ENCODE results near the gene AGAP5. TPM values are rescaled to one million over a fixed set of nuclear protein-coding genes. Genes with fewer than 3 reads are reported as not detected.

AGAP5 gene
- total RNA-seq, 1 experiment from 2014 or later: 3.2 TPM

DNA sequence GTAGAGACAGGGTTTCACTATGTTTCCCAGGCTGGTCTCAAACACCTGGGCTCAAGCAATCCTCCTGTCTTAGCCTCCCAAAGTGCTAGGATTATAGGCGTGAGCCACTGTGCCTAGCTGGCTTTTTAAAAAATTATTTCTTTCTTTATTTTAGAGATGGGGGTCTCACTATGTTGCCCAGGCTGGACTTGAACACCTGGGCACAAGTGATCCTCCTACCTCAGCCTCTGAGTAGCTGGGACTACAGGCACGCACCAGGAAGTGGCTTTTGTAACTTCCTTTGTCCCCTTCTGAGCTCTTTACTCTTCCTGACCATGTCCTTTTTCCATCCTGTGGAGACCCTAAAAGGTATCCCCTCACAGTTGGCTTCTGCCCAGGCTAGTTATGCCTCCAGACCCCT lies 54.5 kb downstream of the AGAP5 start:
- Histone ChIP-seq H3K27ac (no peak overlapping the region), H3K27me3 (replicated peaks) (no peaks in the 10 kb centered on the region), H3K4me3 (no peak overlapping the region), H3K4me1 (replicated peaks) (no peaks in the 10 kb centered on the region), H3K9me3 (replicated peaks) (no peaks in the 10 kb centered on the region), H3K36me3 (no peaks in the 10 kb centered on the region)
- no peak for DNase-seq (ENCODE audit: low read depth in 1 of 2, low spot score in 2 of 2)

DNA sequence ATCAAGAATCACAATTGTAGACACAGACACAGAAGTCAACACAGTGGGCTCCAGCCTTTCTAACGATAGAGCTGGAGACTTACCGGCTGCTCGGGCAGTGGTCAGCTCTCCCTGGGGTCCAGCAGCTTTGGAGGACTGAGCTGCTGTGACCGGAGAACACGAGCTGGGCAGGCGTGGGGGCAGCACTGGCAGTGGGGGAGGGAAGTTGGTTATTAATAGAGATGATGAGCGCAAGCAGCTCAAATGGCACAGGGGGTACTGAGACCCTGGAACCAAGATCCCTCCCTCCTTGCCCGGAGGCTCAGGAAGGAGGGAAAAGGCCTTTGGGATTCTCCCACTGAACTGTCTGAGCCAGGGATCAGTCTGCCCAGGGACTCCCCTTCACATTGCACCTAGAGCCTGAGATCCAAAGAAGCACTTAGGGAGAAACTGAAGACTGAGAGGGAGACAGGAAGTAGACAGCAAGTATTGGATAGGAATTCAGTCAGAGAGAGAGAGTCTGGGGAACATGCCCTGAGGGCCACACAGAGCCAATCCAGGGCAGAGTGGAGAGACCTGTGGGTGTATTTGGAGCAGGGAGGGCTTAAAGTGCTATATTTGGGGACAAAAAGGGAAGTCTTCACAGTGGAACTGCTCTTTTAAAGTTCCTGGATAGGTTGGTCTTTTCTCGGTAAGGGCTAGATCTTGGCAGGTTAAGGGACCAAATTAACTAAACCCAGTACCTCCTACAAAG lies 56.4 kb downstream of the AGAP5 start, which contains the start of gene MYOZ1:
Gene MYOZ1 (minus strand): TSS at position 147 of the 733 bp plus-strand sequence. CDS start 1,457 bp downstream, outside the sequence.
- no peak within 1 kb of the TSS for H3K27ac ChIP-seq
- no peak for DNase-seq (ENCODE audit: low read depth in 1 of 2, low spot score in 2 of 2)
- H3K36me3 ChIP-seq: no peaks in the 10 kb centered on the region
- H3K4me3 ChIP-seq: no peak within 1 kb of the TSS
- H3K9me3 ChIP-seq (replicated peaks): no peaks in the 10 kb centered on the region
- H3K27me3 ChIP-seq (replicated peaks): no peaks in the 10 kb centered on the region
- no peaks in the 10 kb centered on the region for H3K4me1 ChIP-seq (replicated peaks)

DNA sequence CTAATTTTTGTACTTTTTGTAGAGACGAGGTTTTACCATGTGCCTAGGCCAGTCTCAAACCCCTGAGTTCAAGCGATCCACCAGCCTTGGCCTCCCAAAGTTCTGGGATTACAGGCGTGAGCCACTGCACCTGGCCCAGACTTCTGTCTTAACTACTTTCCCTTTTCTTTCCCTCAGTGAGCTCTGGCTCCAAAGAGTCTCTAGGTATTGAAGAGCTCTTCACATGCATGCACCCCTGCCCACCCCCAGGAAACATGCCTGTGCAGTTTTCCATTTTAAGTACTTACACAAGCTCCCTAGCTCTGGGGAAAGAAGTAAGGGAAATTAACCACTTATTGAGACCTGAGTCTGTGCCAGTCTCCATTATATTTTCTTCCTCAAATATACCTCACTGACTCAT lies 58.6 kb downstream of the AGAP5 start:
- Histone ChIP-seq H3K4me3 (no peak overlapping the region), H3K9me3 (replicated peaks) (no peaks in the 10 kb centered on the region), H3K4me1 (replicated peaks) (no peaks in the 10 kb centered on the region), H3K27me3 (replicated peaks) (no peaks in the 10 kb centered on the region), H3K27ac (no peak overlapping the region), H3K36me3 (no peaks in the 10 kb centered on the region)
- DNase-seq (ENCODE audit: low read depth in 1 of 2, low spot score in 2 of 2): no peak

GRCh38 chr10:73635781-73636180 lies 62.1 kb downstream of the AGAP5 start:
- no peak overlapping the region for H3K4me3 ChIP-seq
- DNase-seq (ENCODE audit: low read depth in 1 of 2, low spot score in 2 of 2): no peak
- H3K4me1 ChIP-seq (replicated peaks): no peaks in the 10 kb centered on the region
- H3K27me3 ChIP-seq (replicated peaks): no peaks in the 10 kb centered on the region
- no peaks in the 10 kb centered on the region for H3K9me3 ChIP-seq (replicated peaks)
- H3K36me3 ChIP-seq: no peaks in the 10 kb centered on the region
- H3K27ac ChIP-seq: no peak overlapping the region

- Histone ChIP-seq H3K36me3 (no peaks in the 10 kb centered on the region), H3K4me1 (replicated peaks) (no peaks in the 10 kb centered on the region), H3K27ac (no peak overlapping the region), H3K27me3 (replicated peaks) (no peaks in the 10 kb centered on the region), H3K9me3 (replicated peaks) (no peaks in the 10 kb centered on the region), H3K4me3 (no peak overlapping the region)
- DNase-seq (ENCODE audit: low read depth in 1 of 2, low spot score in 2 of 2): no peak
Measured at GRCh38 chr10:73634421-73634820, 63.5 kb downstream of the AGAP5 start.

- Histone ChIP-seq H3K4me3 (no peak overlapping the region), H3K9me3 (replicated peaks) (no peaks in the 10 kb centered on the region), H3K27ac (no peak overlapping the region), H3K27me3 (replicated peaks) (no peaks in the 10 kb centered on the region), H3K36me3 (peaks cover 7% of the 10 kb centered on the region; the same call in 1 of the 2 replicates), H3K4me1 (replicated peaks) (peaks cover 7% of the 10 kb centered on the region)
- DNase-seq (ENCODE audit: low read depth in 1 of 2, low spot score in 2 of 2): no peak
Measured at GRCh38 chr10:73629165-73629564, 68.7 kb downstream of the AGAP5 start.

GRCh38 chr10:73628405-73628804 lies 69.5 kb downstream of the AGAP5 start:
- Histone ChIP-seq H3K4me3 (no peak overlapping the region), H3K27me3 (replicated peaks) (no peaks in the 10 kb centered on the region), H3K4me1 (replicated peaks) (peaks cover 7% of the 10 kb centered on the region), H3K9me3 (replicated peaks) (no peaks in the 10 kb centered on the region), H3K27ac (no peak overlapping the region), H3K36me3 (peaks cover 7% of the 10 kb centered on the region; the same call in 1 of the 2 replicates)
- no peak for DNase-seq (ENCODE audit: low read depth in 1 of 2, low spot score in 2 of 2)

DNA sequence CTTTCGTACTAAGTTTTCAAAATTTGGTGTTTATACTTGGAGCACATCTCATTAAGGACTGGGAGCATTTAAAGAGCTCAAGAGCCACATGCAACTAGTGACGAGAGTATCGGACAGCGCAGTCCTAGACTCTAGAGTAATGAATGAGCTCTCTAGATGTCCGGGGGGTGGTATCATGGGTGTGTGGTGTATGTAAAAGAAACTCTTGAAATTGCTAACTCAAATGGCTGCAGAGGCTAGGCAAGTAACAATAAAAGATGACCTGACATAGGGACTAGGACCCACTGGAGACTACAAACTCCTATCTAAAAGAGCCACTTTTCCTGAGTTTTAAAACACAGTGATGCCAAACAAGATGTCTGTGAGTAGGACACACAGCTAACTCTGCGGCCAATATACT lies 70.6 kb downstream of the AGAP5 start:
- H3K4me3 ChIP-seq: no peak overlapping the region
- DNase-seq (ENCODE audit: low read depth in 1 of 2, low spot score in 2 of 2): no peak
- no peaks in the 10 kb centered on the region for H3K9me3 ChIP-seq (replicated peaks)
- peaks cover 7% of the 10 kb centered on the region for H3K4me1 ChIP-seq (replicated peaks)
- no peak overlapping the region for H3K27ac ChIP-seq
- H3K36me3 ChIP-seq: peaks cover 7% of the 10 kb centered on the region; the same call in 1 of the 2 replicates
- no peaks in the 10 kb centered on the region for H3K27me3 ChIP-seq (replicated peaks)

DNA sequence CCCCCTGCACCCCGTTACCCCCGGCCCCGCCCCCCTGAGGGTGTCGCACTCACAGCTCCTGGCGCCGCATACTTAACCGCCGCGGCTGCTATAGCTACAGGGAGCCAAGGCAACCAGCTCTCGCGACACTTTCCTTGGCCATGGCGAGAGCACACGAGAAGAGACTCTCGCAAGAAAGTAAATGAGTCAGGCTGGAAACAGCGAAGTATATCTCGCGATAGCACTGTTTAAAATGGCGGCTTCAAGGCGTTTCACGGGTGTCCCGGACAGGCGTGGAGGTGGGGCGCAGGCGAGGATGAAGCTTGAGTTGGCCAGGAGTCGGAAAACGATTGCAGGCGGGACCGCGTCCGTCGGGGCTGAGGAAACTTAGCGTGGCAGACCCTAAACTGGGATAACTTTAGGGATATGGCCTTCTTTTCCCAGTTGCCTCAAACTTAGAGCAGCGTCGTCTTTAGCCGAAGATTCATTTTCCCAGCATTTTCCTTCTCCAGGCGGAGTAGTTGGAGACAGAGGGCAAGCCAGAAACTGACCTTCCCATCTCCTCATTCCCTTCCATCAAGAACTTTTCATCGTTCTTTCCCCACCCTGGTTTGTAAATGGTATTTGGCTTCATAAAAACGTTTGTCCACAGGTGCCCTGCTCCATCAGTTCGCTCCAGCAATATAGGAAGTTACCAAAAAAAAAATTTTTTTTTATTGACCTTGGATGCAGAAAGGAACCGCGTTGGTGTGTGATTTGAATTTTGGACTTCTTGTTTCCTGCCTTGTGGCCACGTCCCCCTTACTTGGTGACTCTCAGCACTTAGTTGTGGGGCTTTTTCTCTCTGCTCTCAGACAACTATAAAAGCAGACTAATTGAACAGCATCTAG lies 71.8 kb downstream of the AGAP5 start:
- peak; percentile 90 to 94 for DNase-seq (ENCODE audit: low read depth in 1 of 2, low spot score in 2 of 2)
- Histone ChIP-seq H3K4me1 (replicated peaks) (peaks cover 7% of the 10 kb centered on the region), H3K4me3 (peak overlapping the region; percentile 53), H3K9me3 (replicated peaks) (no peaks in the 10 kb centered on the region), H3K36me3 (peaks cover 7% of the 10 kb centered on the region; the same call in 1 of the 2 replicates), H3K27ac (peak overlapping the region; percentile 63), H3K27me3 (replicated peaks) (no peaks in the 10 kb centered on the region)

- Histone ChIP-seq H3K27ac (peak overlapping the region; percentile 55), H3K4me1 (replicated peaks) (peaks cover 7% of the 10 kb centered on the region), H3K27me3 (replicated peaks) (no peaks in the 10 kb centered on the region), H3K36me3 (peaks cover 7% of the 10 kb centered on the region; the same call in 1 of the 2 replicates), H3K9me3 (replicated peaks) (no peaks in the 10 kb centered on the region), H3K4me3 (peak overlapping the region; percentile 53)
- DNase-seq (ENCODE audit: low read depth in 1 of 2, low spot score in 2 of 2): peak in 1 of 2 experiments; percentile 44
Measured at GRCh38 chr10:73625004-73625883, 72.7 kb downstream of the AGAP5 start.

Other genes starting within 250 kb of the AGAP5 start
- 25.1 and 42.6 TPM in 2 replicates for gene PPP3CB, start 202.1 kb downstream of the AGAP5 start, total RNA-seq (2014; rRNA removed; shearing (Covaris generic))
- gene USP54, start 106.8 kb downstream of the AGAP5 start, total RNA-seq (2014; rRNA removed; shearing (Covaris generic)): 6.7 and 17.5 TPM in 2 replicates
- gene MYOZ1, start 56.6 kb downstream of the AGAP5 start, total RNA-seq (2014; rRNA removed; shearing (Covaris generic)): not detected in 2 replicates
- gene SYNPO2L, start 42.1 kb downstream of the AGAP5 start, total RNA-seq (2014; rRNA removed; shearing (Covaris generic)): not detected in 2 replicates
- 42.6 and 66.5 TPM in 2 replicates for gene SEC24C, start 46.3 kb upstream of the AGAP5 start, total RNA-seq (2014; rRNA removed; shearing (Covaris generic))
- 54.4 and 58.7 TPM in 2 replicates for gene CHCHD1, start 83.9 kb upstream of the AGAP5 start, total RNA-seq (2014; rRNA removed; shearing (Covaris generic))
- 27.0 and 35.8 TPM in 2 replicates for gene ZSWIM8, start 87.5 kb upstream of the AGAP5 start, total RNA-seq (2014; rRNA removed; shearing (Covaris generic))
- 9.1 and 9.2 TPM in 2 replicates for gene NDST2, start 113.5 kb upstream of the AGAP5 start, total RNA-seq (2014; rRNA removed; shearing (Covaris generic))
- 12.5 and 17.6 TPM in 2 replicates for gene CAMK2G, start 176.4 kb upstream of the AGAP5 start, total RNA-seq (2014; rRNA removed; shearing (Covaris generic))
- 4.7 and 6.0 TPM in 2 replicates for gene PLAU, start 213.0 kb upstream of the AGAP5 start, total RNA-seq (2014; rRNA removed; shearing (Covaris generic))